DOHH2 (cell line): ENCODE results near the gene ROR1.

Experiments used
- H3F3A ChIP-seq: fragments of 200-600 bp; sonication (generic), shearing (Covaris generic); 2 replicates; pipeline ENCODE4 v1.6.0; 2016; ENCODE audit warnings: antibody characterized with exemption, mild to moderate bottlenecking; ENCODE audit not compliant: control insufficient read depth, insufficient read depth
- H3K27ac ChIP-seq: fragments of 200-600 bp; sonication (generic); 2 replicates; pipeline ENCODE4 v1.5.1; 2014; ENCODE audit warnings: low read depth, mild to moderate bottlenecking, low read length, moderate library complexity
- H3K27me3 ChIP-seq: fragments of 200-600 bp; sonication (generic); 2 replicates; pipeline ENCODE4 v1.6.1; 2014; ENCODE audit warnings: mild to moderate bottlenecking, low read length, mixed read lengths; ENCODE audit not compliant: control insufficient read depth
- H3K36me3 ChIP-seq: fragments of 200-600 bp; sonication (generic); 2 replicates; pipeline ENCODE4 v1.6.1; 2014; ENCODE audit warnings: mild to moderate bottlenecking, low read length, moderate library complexity, mixed read lengths; ENCODE audit not compliant: control insufficient read depth
- H3K4me1 ChIP-seq: fragments of 200-600 bp; sonication (generic); 2 replicates; pipeline ENCODE4 v1.6.1; 2014; ENCODE audit warnings: mild to moderate bottlenecking, low read length, mixed read lengths; ENCODE audit not compliant: control insufficient read depth
- H3K4me2 ChIP-seq: fragments of 200-600 bp; sonication (generic); 2 replicates; pipeline ENCODE4 v1.6.0; 2014; ENCODE audit warnings: mild to moderate bottlenecking, low read length, moderate library complexity
- H3K4me3 ChIP-seq: fragments of 200-600 bp; sonication (generic); 2 replicates; pipeline ENCODE4 v1.5.1; 2014; ENCODE audit warnings: mild to moderate bottlenecking, low read length, mixed read lengths
- H3K79me2 ChIP-seq: fragments of 200-600 bp; sonication (generic); 2 replicates; pipeline ENCODE4 v1.6.1; 2014; ENCODE audit warnings: mild to moderate bottlenecking, low read length, mixed read lengths; ENCODE audit not compliant: control insufficient read depth
- H3K9me2 ChIP-seq: fragments of 200-600 bp; sonication (generic); replicated peaks from 2 replicates; pipeline ENCODE4 v1.6.1; 2014; ENCODE audit warnings: mild to moderate bottlenecking, low read length, mixed read lengths; ENCODE audit not compliant: control insufficient read depth
- H3K9me3 ChIP-seq: fragments of 200-600 bp; sonication (generic); 2 replicates; pipeline ENCODE4 v1.6.1; 2014; ENCODE audit warnings: antibody characterized with exemption, low read length, mixed read lengths; ENCODE audit not compliant: control insufficient read depth, insufficient read depth
- H4K20me1 ChIP-seq: fragments of 200-600 bp; sonication (generic); 2 replicates; pipeline ENCODE4 v1.6.0; 2014; ENCODE audit warnings: low read depth, mild to moderate bottlenecking, antibody characterized with exemption, low read length, moderate library complexity; ENCODE audit not compliant: control insufficient read depth, insufficient read depth
- EZH2phosphoT487 ChIP-seq: fragments of 200-600 bp; sonication (generic); IDR thresholded peaks from 2 replicates; pipeline ENCODE4 v1.6.1; 2017; ENCODE audit warnings: borderline replicate concordance, mild to moderate bottlenecking, antibody characterized with exemption, low read length, moderate library complexity, mixed read lengths
- TF ChIP-seq, protein P1 (sequence below): fragments of 200-600 bp; sonication (generic); IDR thresholded peaks from one replicate; pipeline ENCODE4 v1.5.1; 2014; ENCODE audit warnings: antibody characterized with exemption, mild to moderate bottlenecking, low read depth, low read length; ENCODE audit not compliant: poor library complexity, severe bottlenecking

The ROR1 gene

DNA sequence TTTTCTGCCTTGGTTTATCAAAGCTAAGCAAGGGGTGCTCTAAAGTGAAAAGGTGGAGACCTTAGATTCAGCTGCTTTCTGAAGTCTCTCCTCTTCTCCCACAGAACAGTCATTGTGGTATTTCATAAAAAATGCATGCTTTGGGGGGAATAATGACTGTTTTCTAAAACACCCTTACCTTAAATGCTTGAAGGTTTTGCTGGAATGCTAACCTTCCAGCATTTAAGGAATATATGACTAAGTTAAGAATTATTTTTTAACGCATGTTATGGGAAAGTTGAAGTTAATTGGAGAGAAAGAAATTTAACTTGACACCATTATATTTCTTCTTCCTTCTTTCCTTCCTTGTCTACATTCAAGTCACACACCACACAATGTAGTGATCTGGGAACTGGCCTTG lies 162.5 kb downstream of the ROR1 start:
- no peaks in the 10 kb centered on the region for H3F3A ChIP-seq

DNA sequence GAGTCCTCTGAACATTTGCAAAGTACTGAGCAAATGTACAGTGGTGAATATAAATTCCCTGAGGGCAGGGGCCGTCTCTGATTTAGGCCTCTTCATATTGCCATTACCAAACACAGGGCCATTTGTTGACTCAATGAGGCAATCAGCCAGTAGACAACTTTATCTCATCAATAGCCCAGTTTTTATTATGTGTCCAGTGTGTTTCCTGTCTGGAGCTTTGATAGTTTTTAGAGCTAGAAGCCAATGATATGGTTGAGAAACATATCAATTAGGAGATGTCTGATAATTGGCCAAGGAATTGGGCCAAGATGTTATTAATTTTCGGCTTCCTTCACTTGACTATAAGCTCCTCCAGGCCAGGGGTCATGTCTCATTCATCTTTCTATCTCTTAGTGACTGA lies 163.0 kb downstream of the ROR1 start:
- H3K27ac ChIP-seq: no peak overlapping the region
- H3K4me1 ChIP-seq: no peaks in the 10 kb centered on the region
- H3K9me3 ChIP-seq: no peaks in the 10 kb centered on the region
- TF ChIP-seq, protein P1, sequence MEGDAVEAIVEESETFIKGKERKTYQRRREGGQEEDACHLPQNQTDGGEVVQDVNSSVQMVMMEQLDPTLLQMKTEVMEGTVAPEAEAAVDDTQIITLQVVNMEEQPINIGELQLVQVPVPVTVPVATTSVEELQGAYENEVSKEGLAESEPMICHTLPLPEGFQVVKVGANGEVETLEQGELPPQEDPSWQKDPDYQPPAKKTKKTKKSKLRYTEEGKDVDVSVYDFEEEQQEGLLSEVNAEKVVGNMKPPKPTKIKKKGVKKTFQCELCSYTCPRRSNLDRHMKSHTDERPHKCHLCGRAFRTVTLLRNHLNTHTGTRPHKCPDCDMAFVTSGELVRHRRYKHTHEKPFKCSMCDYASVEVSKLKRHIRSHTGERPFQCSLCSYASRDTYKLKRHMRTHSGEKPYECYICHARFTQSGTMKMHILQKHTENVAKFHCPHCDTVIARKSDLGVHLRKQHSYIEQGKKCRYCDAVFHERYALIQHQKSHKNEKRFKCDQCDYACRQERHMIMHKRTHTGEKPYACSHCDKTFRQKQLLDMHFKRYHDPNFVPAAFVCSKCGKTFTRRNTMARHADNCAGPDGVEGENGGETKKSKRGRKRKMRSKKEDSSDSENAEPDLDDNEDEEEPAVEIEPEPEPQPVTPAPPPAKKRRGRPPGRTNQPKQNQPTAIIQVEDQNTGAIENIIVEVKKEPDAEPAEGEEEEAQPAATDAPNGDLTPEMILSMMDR: no peak
- TF ChIP-seq EZH2phosphoT487: no peak
- no peaks in the 10 kb centered on the region for H4K20me1 ChIP-seq
- H3K4me3 ChIP-seq: no peak overlapping the region
- no peak overlapping the region for H3K4me2 ChIP-seq
- no peaks in the 10 kb centered on the region for H3K36me3 ChIP-seq
- H3K9me2 ChIP-seq: no peaks in the 10 kb centered on the region
- peaks cover 14% of the 10 kb centered on the region for H3K27me3 ChIP-seq
- no peaks in the 10 kb centered on the region for H3K79me2 ChIP-seq
- no peaks in the 10 kb centered on the region for H3F3A ChIP-seq

More for the DNA sequence above, 162.5 kb downstream of the ROR1 start:
- Histone ChIP-seq H3K4me3 (no peak overlapping the region), H3K4me2 (no peak overlapping the region), H3K27me3 (peaks cover 9% of the 10 kb centered on the region), H3K36me3 (no peaks in the 10 kb centered on the region), H3K27ac (no peak overlapping the region), H3K9me3 (no peaks in the 10 kb centered on the region), H3K9me2 (no peaks in the 10 kb centered on the region), H3K79me2 (no peaks in the 10 kb centered on the region), H3K4me1 (no peaks in the 10 kb centered on the region), H4K20me1 (no peaks in the 10 kb centered on the region)
- TF ChIP-seq EZH2phosphoT487: no peak
- TF ChIP-seq, protein P1: no peak

DNA sequence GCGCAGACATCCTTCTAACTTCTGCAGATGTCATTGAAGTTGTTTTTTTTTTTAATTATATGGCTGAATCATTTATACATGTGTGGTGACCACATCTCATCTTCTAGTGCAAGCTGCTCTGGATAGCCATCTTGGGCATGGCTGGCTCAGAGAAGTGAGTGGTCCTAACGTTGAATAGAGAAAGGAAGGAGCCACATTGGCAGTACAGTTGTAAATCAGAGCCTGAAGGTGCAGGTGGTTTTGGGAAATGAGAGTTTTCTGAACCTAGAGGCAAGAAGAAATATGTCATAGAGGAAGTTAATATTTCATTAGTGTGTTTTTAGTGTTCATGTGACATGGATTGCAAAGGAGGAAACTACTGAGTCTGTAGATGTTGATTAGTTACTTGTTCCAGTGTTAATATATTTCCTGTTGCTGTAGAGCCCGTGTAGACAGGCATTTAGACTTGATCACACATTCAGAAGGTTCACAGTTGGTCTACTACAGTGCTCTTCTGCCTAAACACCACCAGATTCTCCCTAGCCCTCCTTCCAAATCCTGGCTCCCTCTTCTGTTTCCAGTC lies 163.7 kb downstream of the ROR1 start:
- H3K9me3 ChIP-seq: no peaks in the 10 kb centered on the region
- H3K27ac ChIP-seq: no peak overlapping the region
- H3K9me2 ChIP-seq: no peaks in the 10 kb centered on the region
- H3K36me3 ChIP-seq: no peaks in the 10 kb centered on the region
- no peaks in the 10 kb centered on the region for H3K4me1 ChIP-seq
- H3K4me3 ChIP-seq: no peak overlapping the region
- H3K27me3 ChIP-seq: peaks cover 15% of the 10 kb centered on the region
- TF ChIP-seq, protein P1: no peak
- TF ChIP-seq EZH2phosphoT487: no peak
- no peaks in the 10 kb centered on the region for H3K79me2 ChIP-seq
- H4K20me1 ChIP-seq: no peaks in the 10 kb centered on the region
- H3K4me2 ChIP-seq: no peak overlapping the region
- H3F3A ChIP-seq: no peaks in the 10 kb centered on the region
